GM12874 (cell line): Measurements from ENCODE around the gene MAML3.

Experiments used
- CTCF ChIP-seq: IDR thresholded peaks from 2 replicates; pipeline ENCODE4 v1.5.1; 2011; ENCODE audit warnings: low read depth, mild to moderate bottlenecking, control low read depth, low read length, moderate library complexity; ENCODE audit not compliant: insufficient read depth

Gene MAML3

DNA sequence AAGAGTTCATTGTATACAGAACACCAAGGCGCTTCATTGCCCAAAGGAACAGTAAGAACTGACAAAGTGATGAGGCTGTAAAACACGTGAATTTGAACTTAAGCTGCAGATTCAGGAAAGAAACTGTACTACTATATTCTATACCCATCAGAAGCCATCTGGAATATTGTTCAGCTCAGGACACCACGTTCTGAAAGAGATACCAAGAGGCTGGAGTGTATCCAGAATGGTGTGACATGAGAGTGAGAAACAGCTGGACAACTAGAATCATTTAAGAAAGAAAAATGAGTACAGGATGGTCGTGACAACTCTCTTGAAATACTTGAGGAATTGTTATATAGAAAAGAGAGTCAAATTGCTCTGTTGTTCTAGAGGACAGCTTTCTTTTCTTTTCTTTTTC lies 393.4 kb downstream of the MAML3 start:
- no peak for TF ChIP-seq CTCF

DNA sequence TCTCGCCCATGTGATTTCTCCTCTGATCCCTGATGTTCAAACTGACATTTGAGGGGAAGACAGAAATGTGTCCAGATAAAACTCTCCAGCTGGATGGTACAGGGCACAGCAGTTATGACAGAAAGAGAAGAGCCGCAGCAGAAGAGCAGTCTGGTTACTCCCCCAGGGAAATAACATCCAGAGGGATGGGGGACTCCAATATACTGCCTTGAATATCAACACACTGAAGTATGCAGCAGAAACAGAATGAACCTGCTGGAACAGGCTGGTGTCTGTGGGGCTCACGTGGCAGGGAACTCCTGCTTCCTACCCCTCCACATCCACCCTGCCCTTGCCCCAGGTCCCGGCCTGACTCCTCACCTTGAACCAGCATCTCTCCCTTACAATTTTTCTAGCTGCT lies 394.9 kb downstream of the MAML3 start:
- TF ChIP-seq CTCF = no peak

DNA sequence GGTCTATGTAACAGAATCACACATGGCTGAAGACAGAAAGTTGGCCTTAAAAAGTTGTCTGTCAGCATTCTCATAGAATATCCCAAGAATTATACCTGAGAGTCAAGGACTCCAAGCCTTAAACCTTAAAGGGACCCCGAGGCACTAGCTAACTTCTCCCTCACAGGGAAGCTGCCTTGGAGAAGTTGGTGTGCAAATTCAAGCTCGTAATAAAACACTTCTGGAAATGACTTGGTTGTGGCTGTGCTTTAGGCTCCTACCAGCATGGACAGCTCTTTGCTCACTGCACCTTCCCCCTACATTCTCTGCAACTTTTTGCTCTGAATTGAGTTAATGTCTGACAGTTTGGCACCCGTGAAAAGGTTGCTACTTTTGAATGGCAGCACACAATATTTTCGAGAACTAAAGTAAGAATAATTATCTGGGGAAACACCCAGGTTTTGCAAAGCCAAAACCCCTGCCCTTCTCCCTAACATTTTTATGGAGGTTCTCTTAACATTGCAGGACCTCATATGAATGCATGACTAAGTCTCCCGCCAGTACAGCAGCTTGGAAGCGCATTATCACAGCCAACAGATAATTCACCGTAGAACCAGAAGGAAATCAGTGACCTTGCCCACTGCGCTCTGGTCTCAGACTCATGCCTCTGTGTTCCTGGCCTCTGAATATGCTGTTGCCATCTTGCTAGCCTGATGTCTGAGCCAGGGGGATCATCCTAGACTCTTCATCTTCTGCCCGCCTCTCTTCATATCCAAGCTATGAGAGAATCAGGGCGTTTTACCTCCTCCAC lies 397.4 kb downstream of the MAML3 start:
- no peak for TF ChIP-seq CTCF

DNA sequence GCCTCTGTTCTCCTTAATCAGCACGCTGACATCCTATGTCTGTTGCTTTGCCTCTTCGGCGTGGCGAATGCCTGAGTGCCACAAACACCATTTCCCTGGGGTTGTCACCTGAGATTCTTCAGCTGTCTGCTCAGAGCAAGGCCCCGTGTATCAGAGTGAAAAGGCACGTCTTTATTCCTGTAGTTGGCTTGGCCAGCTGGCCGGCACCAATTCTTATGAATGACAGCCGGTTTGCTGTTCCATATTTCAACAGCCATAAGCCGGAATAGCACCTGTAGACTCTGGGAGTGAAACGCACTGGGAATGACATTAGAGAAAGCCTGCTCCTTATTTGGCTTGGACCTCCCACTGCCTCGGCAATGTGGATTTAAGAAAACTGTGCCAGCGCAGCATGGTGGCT lies 399.0 kb downstream of the MAML3 start:
- TF ChIP-seq CTCF = no peak

DNA sequence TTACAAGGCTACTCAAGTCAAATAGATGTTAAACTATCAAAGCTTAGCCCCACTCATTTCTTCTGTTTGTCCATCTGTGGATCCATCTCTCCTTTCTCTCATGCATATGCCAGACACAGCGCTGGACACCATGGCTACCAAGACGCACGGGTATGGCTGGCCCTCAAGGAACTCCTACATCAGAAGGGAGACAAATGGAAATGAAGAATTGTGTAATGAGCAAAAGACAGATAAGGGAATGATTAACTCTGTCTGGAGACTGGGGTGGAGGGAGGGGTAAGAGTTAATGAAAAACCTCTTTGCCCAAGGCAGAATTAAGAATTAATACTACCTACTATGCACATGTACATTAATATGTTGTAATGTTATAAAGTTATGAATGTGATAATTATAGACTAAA lies 400.3 kb downstream of the MAML3 start:
- no peak for TF ChIP-seq CTCF

DNA sequence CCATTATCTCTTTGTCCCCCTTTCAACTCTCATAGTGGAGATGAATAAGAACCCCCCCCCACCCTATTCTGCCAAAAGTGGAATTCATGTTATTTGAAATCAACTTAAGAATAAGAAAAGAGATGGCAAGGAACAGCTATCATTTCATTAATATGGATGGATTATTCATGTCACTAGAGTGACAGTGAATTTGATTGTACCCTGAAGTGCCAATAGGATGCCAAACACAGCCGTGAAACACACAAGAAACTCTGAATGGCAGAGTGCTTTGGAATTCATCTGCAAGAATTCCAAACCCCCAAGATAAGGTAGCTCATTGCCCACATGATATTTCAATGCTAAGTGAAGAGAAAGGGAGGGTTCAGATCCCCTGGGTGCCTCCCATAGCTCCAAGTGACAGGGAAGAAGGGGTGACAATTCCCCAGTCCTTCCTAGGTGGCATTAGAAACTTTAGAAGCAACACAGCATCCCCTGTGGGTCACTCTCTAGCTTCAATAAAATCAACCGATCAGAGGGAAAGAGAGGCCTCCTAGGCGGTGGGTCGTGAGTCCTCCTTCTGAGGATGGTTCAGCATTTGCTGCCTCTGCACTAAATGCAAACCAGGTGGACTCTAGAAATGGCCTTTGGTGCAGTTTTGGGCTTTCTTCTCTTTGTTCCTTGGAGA lies 404.0 kb downstream of the MAML3 start:
- no peak for TF ChIP-seq CTCF

- no peak for TF ChIP-seq CTCF
Measured at GRCh38 chr4:139749338-139749737, 404.6 kb downstream of the MAML3 start.
